ENCODE results near the gene FBXO8. TPM values are rescaled to one million over a fixed set of nuclear protein-coding genes. Genes with fewer than 3 reads are reported as not detected.

Gene FBXO8
- total and polyA plus RNA-seq, 4 donors = 15.6 to 48.0 (median 22.3) TPM

- no peaks in the 10 kb centered on the region for H3K9me3 ChIP-seq (ENCODE audit: control insufficient read depth in 4 of 4, insufficient read depth in 3 of 4, low read length in 3 of 4)
- WGBS, 2 donors = 73 to 74% methylated on average over 2 of the region's 2 CpGs
- no peak overlapping the region for H3K9ac ChIP-seq (ENCODE audit: insufficient read depth in 1 of 2, low read length in 2 of 2)
- TF ChIP-seq CTCF (IDR thresholded peaks at IDR 0.05; ENCODE audit: control extremely low read depth, extremely low read depth) = no peak
- no peak overlapping the region for H3K27ac ChIP-seq (ENCODE audit: low read depth in 1 of 2, low read length in 1 of 2)
- DNase-seq (no peak), ATAC-seq (ENCODE audit: insufficient read depth, low FRiP score) (no peak)
- peaks cover 0 to 20% (median 12%) of the 10 kb centered on the region in 3 donors for H3K27me3 ChIP-seq (ENCODE audit: control insufficient read depth in 3 of 3, insufficient read depth in 3 of 3, low read length in 2 of 3)
- no peak overlapping the region for H3K4me3 ChIP-seq
- H3K36me3 ChIP-seq (ENCODE audit: control insufficient read depth in 4 of 4, insufficient read depth in 4 of 4, low read length in 4 of 4) = no peaks in the 10 kb centered on the region
- H3K4me1 ChIP-seq (ENCODE audit: control insufficient read depth in 5 of 5, insufficient read depth in 5 of 5, low read length in 5 of 5) = no peaks in the 10 kb centered on the region
Measured at GRCh38 chr4:174228988-174229387, 54.5 kb downstream of the FBXO8 start.

- WGBS, 2 donors = 63 to 77% methylated on average over 9 of the region's 9 CpGs
Measured at GRCh38 chr4:174225349-174226049, 58.0 kb downstream of the FBXO8 start.

GRCh38 chr4:174224550-174224949 is 58.9 kb downstream of the FBXO8 start:
- no peak for DNase-seq
- H3K27me3 ChIP-seq (ENCODE audit: control insufficient read depth in 3 of 3, insufficient read depth in 3 of 3, low read length in 2 of 3) = peaks cover 0 to 32% (median 25%) of the 10 kb centered on the region in 3 donors
- no peak for TF ChIP-seq CTCF (IDR thresholded peaks at IDR 0.05; ENCODE audit: control extremely low read depth, extremely low read depth)
- H3K9ac ChIP-seq (ENCODE audit: insufficient read depth in 1 of 2, low read length in 2 of 2) = no peak overlapping the region
- no peaks in the 10 kb centered on the region for H3K36me3 ChIP-seq (ENCODE audit: control insufficient read depth in 4 of 4, insufficient read depth in 4 of 4, low read length in 4 of 4)
- no peaks in the 10 kb centered on the region for H3K4me1 ChIP-seq (ENCODE audit: control insufficient read depth in 5 of 5, insufficient read depth in 5 of 5, low read length in 5 of 5)
- 70 to 80% methylated on average over 1 of the region's 1 CpG for WGBS, 2 donors
- no peaks in the 10 kb centered on the region for H3K9me3 ChIP-seq (ENCODE audit: control insufficient read depth in 4 of 4, insufficient read depth in 3 of 4, low read length in 3 of 4)
- ATAC-seq (ENCODE audit: insufficient read depth, low FRiP score) = no peak
- H3K4me3 ChIP-seq = no peak overlapping the region
- no peak overlapping the region for H3K27ac ChIP-seq (ENCODE audit: low read depth in 1 of 2, low read length in 1 of 2)

More at GRCh38 chr4:174225349-174226049, 58.0 kb downstream of the FBXO8 start:
- H3K9ac ChIP-seq (ENCODE audit: insufficient read depth in 1 of 2, low read length in 2 of 2) = no peak overlapping the region
- H3K27ac ChIP-seq (ENCODE audit: low read depth in 1 of 2, low read length in 1 of 2) = no peak overlapping the region
- no peak overlapping the region for H3K4me3 ChIP-seq
- DNase-seq (no peak), ATAC-seq (ENCODE audit: insufficient read depth, low FRiP score) (no peak)
- no peaks in the 10 kb centered on the region for H3K9me3 ChIP-seq (ENCODE audit: control insufficient read depth in 4 of 4, insufficient read depth in 3 of 4, low read length in 3 of 4)
- H3K4me1 ChIP-seq (ENCODE audit: control insufficient read depth in 5 of 5, insufficient read depth in 5 of 5, low read length in 5 of 5) = no peaks in the 10 kb centered on the region
- no peaks in the 10 kb centered on the region for H3K36me3 ChIP-seq (ENCODE audit: control insufficient read depth in 4 of 4, insufficient read depth in 4 of 4, low read length in 4 of 4)
- TF ChIP-seq CTCF (IDR thresholded peaks at IDR 0.05; ENCODE audit: control extremely low read depth, extremely low read depth) = no peak
- peaks cover 0 to 24% (median 23%) of the 10 kb centered on the region in 3 donors for H3K27me3 ChIP-seq (ENCODE audit: control insufficient read depth in 3 of 3, insufficient read depth in 3 of 3, low read length in 2 of 3)

All from lung (tissue), 12 donors.